D721Med (cell line): ENCODE results near the gene SPA17.

Experiments
- DNase-seq: peaks from one replicate; pipeline ENCODE4 v3.0.0; 2011; ENCODE audit warnings: low spot score; ENCODE audit not compliant: insufficient read length
- FAIRE-seq: peaks from 2 replicates; lab custom pipeline; 2011; peaks lifted over from hg19 to GRCh38; lab: Jason Lieb, UNC
- TF ChIP-seq, protein P1 (sequence below): IDR thresholded peaks from 2 replicates; pipeline ENCODE4 v1.5.1; 2012; ENCODE audit warnings: mild to moderate bottlenecking, control low read depth; ENCODE audit not compliant: insufficient read depth; ENCODE audit errors: missing control alignments

SPA17 gene

DNA sequence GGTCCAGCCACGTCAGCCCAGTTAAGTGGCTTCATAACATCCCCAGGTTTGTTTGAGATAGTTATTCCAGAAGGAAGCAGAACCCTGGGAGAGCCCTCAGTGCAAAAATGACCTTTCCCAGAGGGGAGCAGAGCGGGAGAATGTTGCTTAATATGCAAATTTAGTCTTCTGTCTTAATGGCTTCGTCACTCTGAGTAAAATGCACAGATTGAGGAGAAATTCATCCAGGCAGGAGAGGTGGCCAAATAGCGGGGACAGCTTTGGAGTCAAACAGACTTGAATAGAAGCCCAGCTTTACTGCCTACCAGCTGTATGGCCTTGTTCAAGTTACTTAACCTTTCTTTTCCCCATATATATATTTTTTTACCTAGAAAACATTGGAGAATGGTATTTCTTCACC, 53.8 kb downstream of the SPA17 start:
- TF ChIP-seq, protein P1, sequence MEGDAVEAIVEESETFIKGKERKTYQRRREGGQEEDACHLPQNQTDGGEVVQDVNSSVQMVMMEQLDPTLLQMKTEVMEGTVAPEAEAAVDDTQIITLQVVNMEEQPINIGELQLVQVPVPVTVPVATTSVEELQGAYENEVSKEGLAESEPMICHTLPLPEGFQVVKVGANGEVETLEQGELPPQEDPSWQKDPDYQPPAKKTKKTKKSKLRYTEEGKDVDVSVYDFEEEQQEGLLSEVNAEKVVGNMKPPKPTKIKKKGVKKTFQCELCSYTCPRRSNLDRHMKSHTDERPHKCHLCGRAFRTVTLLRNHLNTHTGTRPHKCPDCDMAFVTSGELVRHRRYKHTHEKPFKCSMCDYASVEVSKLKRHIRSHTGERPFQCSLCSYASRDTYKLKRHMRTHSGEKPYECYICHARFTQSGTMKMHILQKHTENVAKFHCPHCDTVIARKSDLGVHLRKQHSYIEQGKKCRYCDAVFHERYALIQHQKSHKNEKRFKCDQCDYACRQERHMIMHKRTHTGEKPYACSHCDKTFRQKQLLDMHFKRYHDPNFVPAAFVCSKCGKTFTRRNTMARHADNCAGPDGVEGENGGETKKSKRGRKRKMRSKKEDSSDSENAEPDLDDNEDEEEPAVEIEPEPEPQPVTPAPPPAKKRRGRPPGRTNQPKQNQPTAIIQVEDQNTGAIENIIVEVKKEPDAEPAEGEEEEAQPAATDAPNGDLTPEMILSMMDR, result no peak
- FAIRE-seq (no peak), DNase-seq (no peak)

DNA sequence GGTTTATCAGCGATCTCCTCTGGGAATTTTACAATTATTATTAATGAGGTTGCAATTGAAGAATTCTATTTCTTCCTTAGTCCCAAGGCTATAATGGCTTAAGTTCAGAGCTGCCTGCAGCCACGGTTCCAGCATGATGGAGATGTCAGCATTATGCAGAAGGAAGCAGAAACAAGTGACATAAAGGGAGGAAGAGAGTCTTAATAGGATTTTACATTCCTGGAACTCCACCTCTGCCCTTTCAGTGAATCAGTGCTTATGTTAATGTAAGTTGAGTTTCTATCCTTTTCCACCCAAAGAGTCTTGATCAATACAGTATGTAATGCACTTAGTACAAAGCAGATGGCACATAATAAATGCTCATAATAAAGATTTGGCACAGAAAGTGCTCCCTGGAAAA, 54.4 kb downstream of the SPA17 start:
- no peak for DNase-seq
- FAIRE-seq, result no peak
- TF ChIP-seq, protein P1, result no peak

DNA sequence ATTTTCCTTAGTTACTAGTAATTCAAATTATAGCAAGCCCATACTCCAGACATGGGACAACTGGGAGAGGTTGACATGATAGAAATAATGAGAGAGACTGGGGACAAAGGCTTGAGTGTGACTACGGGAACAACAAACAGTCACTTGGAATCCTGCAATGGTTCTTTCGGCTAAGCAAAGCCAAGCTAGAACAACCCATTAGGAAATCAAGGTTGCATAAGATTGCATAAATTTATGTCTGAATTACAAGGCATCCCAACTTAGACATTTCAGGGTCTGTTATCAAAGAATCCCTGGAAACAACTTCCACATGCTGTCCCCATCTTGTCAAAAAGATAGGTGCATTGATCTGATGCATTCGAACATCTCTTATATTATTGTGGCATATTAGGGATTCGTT, 55.9 kb downstream of the SPA17 start:
- FAIRE-seq (no peak), DNase-seq (no peak)
- TF ChIP-seq, protein P1, result no peak

DNA sequence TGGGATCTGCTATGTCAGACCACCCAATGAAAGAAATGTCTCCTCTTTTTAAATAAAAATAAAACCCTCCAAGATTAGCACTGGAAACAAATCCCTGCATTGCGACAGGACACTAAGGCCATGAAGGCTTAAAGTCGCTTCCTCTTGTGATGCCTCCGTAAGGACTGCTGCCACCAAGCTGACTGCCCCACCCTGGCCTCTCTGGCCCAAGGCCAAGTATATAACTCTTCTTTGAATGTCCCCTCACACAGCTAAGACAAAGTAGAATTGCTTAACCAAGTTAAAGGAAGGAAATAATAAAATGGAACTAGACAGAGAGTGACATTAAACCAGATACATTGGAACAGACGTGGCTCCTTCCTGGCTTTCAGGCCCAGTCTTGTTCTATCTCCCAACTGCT, 58.5 kb downstream of the SPA17 start:
- no peak for FAIRE-seq
- TF ChIP-seq, protein P1, result no peak
- DNase-seq, result no peak

DNA sequence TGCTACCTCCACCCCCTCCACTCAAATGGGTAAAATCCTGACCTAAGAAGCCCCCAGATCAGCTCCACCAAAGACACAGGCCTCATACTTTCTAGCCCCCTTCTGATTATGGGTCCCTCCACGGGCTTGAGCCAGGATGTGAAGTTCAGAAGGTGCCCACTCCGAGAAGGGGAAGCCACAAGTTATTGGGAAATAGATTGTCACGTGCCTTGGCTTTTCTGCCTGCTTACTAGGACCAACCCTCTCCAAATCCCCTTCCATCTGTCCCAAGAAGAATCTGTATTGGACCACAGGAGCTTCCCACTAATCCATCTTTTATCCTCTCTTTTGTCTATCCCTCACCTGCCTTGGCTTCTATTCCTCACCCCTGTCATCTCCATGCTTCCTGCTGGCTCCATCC, 63.0 kb downstream of the SPA17 start:
- TF ChIP-seq, protein P1, result no peak
- FAIRE-seq (no peak), DNase-seq (no peak)

DNA sequence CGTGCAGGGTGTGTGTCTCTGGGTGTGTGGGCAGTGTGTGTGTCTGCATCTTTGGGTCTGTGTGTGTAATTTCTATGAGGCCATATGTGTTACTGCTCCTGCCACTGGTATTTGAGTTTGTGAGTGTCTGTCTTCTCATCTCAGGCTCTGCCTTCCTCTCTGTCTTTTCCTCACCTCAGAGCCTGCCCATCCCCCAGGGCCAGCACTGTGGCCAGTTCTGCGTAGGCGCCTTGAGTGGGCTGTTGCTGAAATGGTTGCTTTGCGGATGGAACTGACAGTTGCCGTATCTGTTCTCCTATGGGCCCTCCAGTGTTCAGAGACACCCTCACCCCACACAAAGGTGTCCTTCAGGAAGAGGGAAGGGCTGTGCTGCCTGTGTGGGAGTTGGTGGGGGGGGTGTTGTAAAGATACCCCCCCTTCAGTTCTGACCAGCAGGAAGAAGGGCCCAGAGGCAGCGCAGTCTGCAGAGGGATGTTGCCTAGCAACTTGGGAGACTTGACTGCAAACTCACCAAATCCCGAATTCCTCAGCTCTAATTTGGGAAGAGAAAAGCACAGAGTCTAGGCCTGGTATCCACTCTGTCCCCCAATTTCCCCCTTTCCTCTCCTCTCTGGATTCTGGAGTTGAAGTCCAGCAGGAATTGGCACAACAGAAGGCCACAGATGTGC, 64.1 kb downstream of the SPA17 start:
- TF ChIP-seq, protein P1, result no peak
- DNase-seq, result no peak
- no peak for FAIRE-seq

DNA sequence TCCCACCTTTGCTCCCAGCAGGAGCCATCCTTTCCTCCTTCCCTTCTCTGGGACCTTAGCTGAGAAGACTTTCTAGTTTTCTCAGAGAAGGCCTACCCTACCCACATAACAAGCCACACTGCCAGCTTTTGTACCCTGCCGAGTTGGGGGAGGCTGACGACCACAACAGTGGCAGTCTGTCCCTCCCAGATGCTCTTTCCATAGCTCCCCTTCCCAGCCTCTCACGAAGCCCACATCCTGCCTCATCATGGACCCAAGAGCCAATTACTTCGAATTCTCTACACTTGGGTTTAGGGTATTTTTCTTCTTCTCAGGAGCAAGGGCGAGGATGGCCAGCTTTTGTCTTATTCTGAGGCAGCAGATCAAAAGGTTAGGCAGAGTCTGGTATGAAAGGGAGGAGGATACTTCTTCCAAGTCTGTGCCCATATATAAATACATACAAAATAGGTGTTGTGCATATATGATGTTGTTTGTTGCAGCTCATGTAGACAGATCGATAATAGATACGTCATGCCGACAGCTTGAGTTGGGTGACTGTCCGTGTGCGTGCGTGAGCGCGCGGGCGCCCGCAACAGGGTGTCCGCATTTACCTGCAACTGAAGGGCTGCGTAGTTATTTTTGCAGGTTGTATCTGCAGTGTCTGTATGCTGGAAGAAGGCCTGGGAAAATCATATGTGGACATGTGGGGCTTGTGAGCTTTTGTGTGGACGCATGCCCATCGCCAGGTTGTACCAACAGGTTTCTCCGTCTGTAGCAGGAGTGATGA, 65.2 kb downstream of the SPA17 start:
- FAIRE-seq, result no peak
- no peak for DNase-seq
- TF ChIP-seq, protein P1, result no peak
